ENCODE data around the gene LHX6.
A peak's percentile ranks its signal among the peaks of the same experiment; 100 is the strongest.

LHX6 gene

DNA sequence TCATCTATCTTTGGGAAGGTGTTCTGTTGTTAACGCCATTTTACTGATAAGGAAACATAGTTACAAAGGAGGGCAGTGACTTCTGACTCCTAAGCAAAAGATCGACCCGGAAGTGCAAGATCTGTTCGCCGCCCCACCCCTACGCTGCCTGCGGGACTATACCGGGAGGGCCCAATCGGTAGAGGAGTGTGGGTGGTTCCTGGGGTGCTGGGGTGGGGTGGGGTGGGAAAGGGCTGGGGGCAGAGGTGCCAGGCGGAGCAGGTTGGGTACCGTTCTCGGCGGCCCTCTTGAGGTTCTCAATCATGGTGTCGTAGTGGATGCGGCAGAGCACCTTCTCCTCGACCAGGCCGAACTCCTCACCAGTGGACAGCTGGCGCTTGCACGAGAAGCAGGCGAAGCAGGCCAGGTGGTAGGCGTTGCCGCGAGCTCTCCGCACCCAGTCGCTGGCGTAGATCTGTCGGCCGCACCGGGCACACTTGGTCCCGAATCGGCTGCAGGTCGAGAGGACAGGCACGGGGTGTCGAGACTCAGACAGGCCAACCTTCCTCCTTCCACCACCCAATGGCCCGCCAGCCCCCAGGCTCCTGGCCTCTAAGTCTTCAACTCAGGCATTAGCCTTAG is 11.8 kb downstream of the LHX6 start:
- H3K4me3 ChIP-seq (ENCODE audit: low read depth, low read length): peak overlapping the region; percentile 8

DNA sequence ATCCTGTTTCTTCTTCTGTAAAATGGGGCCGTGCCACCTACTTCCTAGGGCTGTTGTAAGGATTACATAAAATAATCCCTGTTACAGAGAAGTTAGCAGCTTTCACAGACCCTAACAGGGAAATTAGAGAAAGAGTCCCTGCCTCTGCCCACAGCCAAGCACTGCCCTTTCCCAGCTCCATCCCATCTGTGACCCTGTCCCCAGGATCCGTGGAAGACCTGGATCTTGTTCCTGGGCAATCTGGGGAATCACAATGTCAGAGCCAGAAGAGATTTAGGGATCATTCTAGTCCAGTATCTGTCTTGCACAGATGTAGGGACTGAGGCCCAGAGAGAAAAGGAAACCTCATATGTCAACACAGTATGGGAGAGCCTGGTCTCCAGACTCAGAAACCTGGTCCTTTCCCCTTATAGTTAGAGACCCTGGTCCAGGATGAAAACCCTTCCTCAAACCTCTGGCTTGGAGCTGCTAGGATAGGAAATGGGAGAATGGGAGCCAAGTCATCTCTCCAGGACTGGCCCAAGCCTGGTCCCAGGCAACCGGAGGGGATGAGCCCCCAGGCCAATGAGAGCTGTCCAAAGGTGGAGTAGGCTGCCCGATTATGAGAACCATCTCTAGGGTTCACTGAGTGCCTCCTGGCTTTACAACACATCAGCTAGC is 12.5 kb downstream of the LHX6 start:
- peak overlapping the region; percentile 8 for H3K4me3 ChIP-seq (ENCODE audit: low read depth, low read length)

DNA sequence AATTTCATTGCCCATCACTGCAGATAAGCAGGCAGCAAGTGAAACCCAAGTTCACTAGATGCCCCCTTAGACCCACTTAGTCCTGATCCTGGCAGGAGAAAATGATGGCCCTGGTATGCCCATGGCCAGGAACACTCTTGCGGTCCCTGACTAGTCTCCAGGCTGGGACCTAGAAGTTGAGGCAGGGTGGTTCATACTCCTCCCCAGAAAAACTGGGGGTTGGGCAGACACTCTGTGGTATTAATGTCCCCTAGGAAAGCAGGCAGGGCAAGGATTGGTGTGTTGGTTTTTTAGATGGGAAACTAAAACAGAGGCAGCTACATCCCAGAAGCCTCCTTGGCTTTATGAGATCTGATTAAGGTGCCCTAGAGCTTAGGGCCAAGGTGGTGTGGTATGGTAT is 13.1 kb downstream of the LHX6 start:
- no peak overlapping the region for H3K4me3 ChIP-seq (ENCODE audit: low read depth, low read length)

DNA sequence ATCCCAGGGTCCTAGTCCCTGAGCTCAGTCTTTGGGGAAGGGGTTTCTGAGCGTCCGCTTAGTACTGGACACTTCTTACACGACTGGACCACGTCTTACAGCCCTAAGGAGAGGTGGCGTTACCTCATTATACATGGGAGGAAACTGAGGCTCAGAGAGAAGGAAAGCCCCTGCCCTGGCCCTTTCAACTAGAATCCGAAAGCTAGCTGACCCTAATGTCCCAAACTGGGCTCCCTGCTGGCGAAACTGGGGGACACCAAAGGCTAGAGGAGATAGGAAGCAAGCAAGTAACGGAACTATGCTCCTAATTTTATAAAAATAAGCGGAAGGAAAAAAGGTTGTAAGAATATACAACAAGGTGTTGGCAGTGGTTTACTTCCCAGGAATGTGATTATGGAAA is 14.2 kb downstream of the LHX6 start:
- peak overlapping the region; percentile 42 for H3K4me3 ChIP-seq (ENCODE audit: low read depth, low read length)

DNA sequence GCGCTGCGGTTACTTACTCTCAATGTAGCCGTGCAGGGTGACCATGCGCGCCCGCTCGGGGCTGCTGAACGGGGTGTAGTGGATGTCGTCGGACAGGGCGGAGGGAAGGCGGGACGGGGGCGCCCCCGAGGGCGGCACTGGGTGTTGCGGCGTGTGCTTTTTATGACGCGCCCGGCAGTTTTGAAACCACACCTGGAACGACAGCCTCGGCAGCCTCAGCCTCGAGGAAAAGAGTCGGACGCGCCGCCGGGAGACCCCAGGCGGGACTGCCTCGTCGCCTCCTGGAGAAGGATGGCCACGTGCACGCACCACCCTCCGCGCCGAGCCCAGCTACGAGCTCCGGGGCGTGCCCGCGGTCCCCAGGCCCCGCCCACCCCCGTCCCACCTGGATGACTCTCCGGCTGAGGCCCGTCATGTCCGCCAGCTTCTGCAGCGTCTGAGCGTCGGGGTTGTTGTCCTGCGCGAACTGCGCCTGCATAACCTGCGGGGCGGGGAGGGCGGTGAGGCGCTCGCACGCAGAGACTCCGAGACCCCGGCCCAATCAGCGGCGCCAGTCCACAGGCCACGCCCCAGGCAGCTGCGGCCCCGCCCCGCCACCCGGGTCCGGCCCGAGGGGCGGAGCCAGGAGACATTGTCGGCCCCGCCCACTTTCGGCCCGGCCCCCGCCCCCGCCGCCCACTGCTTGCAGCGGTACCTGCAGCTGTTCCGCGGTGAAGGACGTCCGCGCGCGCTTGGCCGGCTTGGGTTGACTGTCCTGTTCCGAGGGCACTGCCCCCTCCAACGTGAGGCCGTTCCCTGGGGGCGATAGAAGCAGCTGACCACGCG is 15.0 kb downstream of the LHX6 start:
- H3K4me3 ChIP-seq (ENCODE audit: low read depth, low read length): peak overlapping the region; percentile 42

DNA sequence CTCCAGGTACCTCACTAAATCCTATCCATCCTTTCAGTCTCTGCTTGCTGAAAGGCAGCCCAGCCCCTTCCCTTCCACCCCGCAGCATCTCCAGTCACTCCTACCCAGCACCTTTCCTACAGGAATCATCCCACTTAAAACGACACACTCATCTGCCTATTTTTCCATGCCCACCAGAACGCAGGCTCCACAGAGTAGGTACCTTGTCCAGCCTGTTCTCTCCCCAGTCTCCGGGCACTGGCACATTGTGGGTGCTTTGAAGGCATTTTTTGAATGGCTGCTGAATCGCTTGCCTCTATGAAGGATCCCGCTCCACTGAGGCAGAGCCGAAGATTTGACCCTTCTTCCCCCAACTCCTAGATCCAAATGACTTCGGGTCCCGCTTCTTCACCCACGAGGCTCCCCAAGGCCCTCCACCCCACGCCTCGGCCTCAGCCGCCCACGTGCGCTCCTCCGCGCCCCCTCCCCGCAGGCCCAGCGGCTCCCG is 15.6 kb downstream of the LHX6 start:
- no peak overlapping the region for H3K4me3 ChIP-seq (ENCODE audit: low read depth, low read length)

DNA sequence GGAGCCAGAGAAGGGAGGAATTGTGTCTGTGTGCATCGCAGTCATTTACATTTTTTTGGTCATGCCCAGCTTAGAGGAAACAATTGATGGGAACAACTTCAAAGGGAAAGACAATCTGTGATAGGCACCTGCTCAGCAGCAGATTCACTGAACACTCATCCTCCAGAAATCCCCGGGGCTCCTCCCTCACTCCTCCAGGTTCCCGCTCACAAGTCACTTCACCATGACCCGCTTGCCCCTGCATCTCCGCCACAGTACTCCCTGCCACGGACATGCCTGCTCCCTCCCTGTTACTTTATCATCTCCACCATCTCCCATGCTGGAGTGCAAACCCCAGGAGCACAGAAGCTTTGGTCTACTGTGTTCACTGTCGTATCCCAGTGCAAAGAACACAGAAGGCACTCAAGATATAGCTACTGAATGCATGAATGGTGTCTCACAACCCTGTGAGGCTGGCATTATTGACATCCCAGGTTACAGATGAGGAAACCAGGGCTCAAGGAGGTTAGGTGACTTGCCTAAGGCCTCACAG is 16.2 kb downstream of the LHX6 start:
- H3K4me3 ChIP-seq (ENCODE audit: low read depth, low read length): no peak overlapping the region

DNA sequence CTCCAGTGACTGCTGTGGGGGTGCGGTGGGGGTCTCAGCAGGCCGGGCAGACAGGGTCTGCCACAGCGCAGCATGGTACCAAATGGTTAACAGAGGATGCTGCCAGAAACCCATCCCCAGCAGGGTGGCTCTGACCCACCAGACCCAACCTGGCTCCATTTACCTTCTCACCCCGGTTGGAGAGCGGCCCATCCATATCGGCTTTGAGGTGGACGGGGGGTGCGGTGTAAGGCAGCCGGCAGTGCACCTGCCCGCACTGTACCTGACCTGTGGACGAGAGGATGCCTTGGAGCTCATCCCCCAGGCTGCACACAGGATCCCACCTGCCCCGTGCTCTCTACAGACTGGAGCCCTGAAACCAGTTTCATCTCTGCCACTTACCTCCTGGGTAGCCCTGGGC is 19.3 kb downstream of the LHX6 start:
- H3K4me3 ChIP-seq (ENCODE audit: low read depth, low read length): no peak overlapping the region

DNA sequence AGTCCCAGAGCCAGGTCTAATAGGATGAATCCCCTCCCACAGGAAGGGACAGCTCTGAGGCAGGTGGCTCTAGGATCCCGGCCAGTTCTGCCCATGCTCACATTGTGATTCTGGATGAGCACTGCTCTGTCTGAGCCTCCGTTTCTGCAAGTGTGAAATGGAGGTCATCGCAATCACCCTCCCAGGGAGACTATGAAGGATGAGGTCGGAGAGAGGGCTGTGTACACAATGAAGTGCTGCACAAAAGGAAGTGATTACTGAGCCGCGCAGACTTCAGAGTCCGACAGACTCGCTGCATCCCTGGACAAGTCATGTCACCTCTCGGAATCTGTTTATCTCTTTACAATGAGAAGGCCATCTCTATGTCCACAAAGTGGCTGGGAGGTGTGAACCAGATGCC is 21.7 kb downstream of the LHX6 start:
- H3K4me3 ChIP-seq (ENCODE audit: low read depth, low read length): no peak overlapping the region

DNA sequence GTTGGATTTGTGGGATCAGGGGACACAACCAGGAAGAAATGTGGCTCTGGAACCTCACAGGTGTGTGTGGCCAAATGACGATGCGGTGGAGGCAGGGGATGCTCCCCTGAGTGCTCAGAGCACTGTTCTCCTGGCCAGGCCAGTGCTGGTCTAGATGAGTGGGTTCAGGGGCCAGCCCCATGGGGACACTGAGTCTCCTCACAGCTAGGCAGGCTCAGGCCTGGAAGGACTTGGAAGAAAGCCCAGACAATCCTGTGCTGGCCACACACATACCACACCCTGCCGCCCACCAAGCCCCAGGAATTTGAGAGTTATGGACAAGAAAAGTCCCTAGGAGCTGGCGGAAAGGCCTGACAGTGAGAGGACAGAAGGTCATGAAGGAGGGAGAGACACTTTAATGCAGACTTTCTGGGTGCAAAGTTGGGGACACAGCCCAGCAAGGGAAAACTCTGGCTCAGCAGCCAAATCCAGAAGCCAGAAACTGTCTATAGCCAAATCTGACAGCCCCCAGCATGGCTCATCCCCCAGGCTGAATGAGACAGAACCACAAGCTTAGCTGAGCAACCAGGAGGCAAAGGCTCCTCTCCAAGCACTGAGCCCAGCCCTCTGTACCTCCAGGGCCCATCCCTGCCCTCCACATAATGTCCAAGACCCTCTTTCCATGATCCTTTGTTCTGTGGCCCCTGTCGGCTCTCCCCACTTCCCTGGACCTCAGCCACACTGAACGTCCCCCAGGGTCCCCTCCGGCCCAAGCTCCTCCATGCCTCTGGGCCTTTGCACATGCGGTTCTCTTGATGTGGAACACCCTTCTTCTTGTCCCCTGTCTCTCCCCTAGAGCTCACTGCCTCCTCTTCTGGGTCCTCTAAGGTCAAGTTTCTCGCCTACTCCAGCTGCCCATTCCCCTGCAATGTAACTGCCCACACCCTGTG is 22.4 kb downstream of the LHX6 start:
- H3K4me3 ChIP-seq (ENCODE audit: low read depth, low read length): no peak overlapping the region

DNA sequence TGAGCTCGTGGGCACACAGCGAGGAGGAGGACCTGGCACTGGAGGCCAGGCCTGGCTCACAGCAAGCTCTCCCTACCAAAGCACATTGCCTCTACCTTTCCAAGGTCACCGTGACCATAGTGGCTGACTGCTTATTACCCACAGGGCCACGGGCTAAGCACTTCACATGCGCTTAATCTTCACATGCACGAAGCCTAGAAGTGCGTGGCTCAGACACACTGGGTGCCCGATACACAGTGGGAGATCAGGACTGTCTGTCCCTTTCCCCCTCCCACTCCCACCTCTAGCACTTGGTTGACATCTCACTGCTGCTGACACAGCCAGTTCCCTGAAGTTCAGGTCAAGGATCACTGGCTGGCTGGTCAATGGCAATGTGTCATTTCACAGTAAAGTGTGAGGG is 23.6 kb downstream of the LHX6 start:
- H3K4me3 ChIP-seq (ENCODE audit: low read depth, low read length): no peak overlapping the region

DNA sequence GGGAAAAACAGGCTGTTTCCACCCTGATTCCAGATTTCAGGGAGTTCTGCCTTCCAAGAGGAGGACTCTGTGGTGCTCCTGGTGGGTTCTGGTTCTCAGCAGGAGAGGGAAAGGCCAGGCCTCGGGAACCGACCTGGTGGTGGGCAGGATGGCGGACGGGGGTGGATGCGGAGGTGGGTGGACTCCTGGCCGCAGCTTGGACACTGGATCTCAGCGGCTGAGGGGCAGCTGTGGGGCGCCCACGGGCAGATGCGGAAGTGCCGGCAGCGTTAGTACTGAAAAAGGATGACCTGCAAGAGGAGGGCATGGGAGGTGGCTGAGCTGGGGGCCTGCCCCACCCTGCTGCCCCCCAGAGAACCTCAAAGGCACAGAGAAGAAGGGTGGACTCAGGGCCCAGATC is 24.3 kb downstream of the LHX6 start:
- no peak overlapping the region for H3K4me3 ChIP-seq (ENCODE audit: low read depth, low read length)

DNA sequence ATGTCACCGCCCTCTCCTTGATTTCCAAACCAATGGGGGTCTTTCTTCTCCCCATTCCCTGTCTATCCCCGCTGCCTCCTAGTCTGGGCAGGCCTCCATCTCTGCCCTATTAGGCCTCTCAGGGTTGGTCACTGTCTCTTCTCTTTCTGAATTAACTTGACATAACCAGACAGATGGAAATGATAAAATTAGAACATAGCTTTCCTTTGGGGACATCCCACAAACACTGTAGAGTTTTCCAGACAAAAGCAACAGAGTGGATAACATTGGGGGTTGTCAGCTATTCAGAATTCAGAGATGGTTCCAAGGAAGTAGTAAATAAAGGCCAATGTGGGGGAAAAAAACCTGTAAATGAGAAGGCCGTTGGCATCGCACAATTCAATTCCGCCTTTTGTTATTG is 24.7 kb downstream of the LHX6 start:
- no peak overlapping the region for H3K4me3 ChIP-seq (ENCODE audit: low read depth, low read length)

DNA sequence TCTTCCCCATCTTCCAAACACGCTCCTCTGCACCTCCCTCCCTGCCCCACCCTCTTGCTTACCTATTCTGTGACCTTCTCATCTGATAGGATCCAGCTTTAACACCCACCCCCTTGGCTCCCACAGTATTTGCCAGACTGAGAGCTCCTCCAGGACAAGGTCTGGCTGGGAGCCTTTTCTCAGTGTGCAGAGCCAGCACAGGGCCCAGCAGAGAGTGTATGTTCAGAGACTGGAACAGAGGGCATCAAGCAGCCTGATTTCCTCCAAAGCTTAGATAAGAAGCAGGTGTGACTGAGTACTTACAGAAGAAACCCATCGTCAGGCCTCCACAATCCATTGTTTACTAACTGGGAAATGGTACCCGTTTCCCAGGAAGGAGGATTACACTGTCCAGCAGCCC is 26.6 kb downstream of the LHX6 start:
- no peak overlapping the region for H3K4me3 ChIP-seq (ENCODE audit: low read depth, low read length)

DNA sequence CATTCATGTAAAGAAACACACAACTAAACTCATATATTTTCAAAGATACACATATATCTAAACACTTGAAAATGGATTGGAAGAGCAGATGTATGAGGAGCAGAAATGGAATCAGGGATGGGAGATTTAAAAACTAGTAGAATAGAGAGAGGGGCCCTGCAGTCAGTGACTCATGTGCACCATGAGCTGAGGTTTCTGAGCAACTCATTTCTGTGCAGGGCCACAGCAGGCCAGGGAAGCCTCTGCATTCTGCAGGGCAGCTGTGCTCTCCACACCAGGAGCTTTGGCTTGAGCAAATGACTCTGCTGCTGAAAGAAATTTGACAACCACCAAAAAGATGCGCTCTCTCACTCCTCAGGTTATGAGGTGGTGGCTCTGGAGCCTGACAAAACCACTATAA is 27.1 kb downstream of the LHX6 start:
- no peak overlapping the region for H3K4me3 ChIP-seq (ENCODE audit: low read depth, low read length)

DNA sequence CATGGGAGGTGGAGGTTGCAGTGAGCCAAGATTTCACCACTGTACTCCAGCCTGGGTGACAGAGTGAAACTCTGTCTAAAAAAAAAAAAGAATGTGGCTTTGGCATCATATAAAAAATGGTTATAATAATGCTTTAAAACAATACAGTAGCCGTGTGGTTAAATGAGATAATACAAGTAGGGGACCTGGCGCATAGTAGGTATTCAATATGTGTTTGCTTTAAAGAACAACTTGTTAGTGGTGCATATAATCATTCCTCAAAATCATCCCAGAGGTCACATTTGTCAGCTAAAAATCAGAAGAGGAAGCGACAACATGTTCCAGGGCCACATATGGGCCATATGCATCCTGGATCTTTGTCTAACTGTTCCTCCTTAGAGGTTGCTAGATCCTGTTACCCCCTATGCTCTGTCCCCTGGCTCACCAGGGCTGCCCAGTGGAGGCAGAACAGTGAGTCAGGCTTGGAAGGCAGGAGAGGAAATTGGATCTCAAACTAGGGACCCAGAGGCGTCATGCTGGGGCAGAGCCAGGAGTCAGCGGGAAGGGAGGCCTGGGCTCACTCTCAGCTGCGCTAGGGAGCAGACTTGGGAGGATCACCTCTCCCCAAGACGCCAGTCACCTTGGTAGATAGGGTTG is 27.7 kb downstream of the LHX6 start:
- no peak overlapping the region for H3K4me3 ChIP-seq (ENCODE audit: low read depth, low read length)

DNA sequence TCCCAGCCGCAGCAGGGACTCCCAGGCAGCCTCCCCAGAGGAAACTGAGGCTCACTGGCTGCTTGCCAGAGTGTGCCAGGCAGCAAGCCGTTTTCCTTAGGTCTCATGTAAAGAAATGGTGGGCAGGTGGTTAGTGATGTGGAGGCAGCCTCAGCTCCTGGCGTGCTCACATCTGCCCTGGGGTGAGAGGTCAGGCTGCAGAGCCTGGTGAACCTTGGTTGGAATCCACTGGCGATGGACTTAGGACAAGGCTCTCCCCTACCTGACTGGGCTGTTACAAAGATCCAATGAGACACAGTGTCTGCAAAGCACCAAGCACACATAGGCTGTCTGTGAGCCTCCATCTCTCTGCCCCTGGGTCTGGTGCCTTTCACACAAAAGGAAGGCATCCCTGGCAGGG is 30.9 kb downstream of the LHX6 start:
- H3K4me3 ChIP-seq (ENCODE audit: low read depth, low read length): no peak overlapping the region

DNA sequence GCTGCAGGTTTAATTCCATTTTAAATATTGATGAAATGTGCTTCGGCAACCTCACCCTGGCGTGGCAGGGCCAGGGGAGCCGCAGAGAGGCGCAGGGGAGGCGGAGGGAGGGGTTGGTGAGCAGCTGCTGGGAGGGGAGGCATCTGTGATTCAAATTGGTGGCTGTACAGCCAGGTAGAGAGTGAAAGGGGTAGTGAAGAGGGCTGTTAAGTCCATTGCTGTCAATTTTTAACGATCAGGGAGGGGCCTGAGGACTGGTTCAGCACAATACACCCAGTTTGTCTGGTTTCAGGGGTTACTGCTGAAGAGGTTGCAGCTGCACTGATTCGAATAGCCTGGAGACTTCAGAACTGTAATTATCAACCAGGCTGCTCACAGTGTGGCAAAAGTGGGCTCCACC is 31.3 kb downstream of the LHX6 start:
- H3K4me3 ChIP-seq (ENCODE audit: low read depth, low read length): no peak overlapping the region

DNA sequence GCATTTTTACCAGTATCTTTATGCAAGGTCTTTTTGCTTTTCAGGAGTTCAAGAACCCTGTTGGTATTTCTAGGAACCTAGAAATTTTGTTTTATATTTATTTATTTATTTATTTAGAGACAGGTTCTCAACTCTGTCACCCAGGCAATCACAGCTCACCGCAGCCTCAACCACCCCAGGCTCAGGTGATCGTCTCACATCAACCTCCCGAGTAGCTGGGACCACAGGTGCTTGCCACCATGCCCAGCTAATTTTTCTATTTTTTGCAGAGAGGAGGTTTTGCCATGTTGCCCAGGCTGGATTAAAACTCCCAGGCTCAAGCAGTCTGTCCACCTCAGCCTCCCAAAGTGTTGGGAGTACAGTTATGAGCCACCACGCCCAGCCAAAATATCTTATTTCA is 32.9 kb downstream of the LHX6 start:
- H3K4me3 ChIP-seq (ENCODE audit: low read depth, low read length): no peak overlapping the region

DNA sequence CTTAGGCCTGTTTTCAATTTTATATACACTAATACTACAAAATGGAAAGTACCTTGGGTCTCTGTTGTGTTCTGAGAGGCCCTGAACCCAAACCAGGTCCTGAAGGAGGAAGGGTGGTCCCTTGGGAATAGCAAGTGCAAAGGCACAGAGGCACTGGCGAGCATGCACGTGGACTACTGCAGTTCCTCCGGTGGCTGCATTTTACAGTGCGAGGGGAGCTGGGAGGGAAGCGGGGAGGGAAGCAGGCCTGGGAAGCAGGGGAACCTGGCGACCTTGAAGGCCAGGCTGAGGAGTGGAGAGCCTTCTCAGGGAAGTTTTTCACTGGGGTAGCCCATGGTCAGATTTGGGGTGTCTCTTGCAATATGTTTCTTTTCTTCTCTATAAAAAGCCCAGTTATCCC is 35.1 kb downstream of the LHX6 start:
- H3K4me3 ChIP-seq (ENCODE audit: low read depth, low read length): no peak overlapping the region

All from iPS-11a (cell line).